Brain microvascular endothelial cell (primary cell): Measurements from ENCODE around the gene ZCCHC24.
"Not testable (repeated sequence)": the region's sequence is repeated elsewhere in the genome, so short reads cannot be mapped to it uniquely, and the experiment has no call there.

Source experiments
- DNase-seq: peaks from one replicate; pipeline ENCODE4 v3.0.0-alpha.2; 2020
- H3K27ac ChIP-seq: fragments of 250-450 bp; sonication (Bioruptor Pico); 2 replicates; pipeline ENCODE4 v1.5.1; 2020; ENCODE audit warnings: mild to moderate bottlenecking, moderate library complexity
- H3K27me3 ChIP-seq: fragments of 250-450 bp; sonication (Bioruptor Pico); replicated peaks from 2 replicates; pipeline ENCODE4 v1.5.1; 2020; ENCODE audit warnings: mild to moderate bottlenecking
- H3K36me3 ChIP-seq: fragments of 250-450 bp; sonication (Bioruptor Pico); replicated peaks from 2 replicates; pipeline ENCODE4 v1.5.1; 2020; ENCODE audit warnings: mild to moderate bottlenecking
- H3K4me3 ChIP-seq: 2 replicates; pipeline ENCODE4 v1.5.1; 2011; ENCODE audit warnings: low read depth, mild to moderate bottlenecking, control low read depth, low read length, moderate library complexity
- CTCF ChIP-seq: IDR thresholded peaks from 2 replicates; pipeline ENCODE4 v1.5.1; 2011; ENCODE audit warnings: low read depth, mild to moderate bottlenecking, moderate library complexity, low read length, control low read depth, inconsistent platforms; ENCODE audit errors: missing control alignments
- in situ Hi-C: cut with HindIII; loops from 2 replicates; pipeline ENCODE4 v1.10.0; 2017; ENCODE audit warnings: low sequenced_read_pairs, low pct_ligation_motif_present

ZCCHC24 gene

GRCh38 chr10:79344502-79345195, 100.8 kb downstream of the ZCCHC24 start:
- Histone ChIP-seq H3K4me3 (no peak overlapping the region), H3K27ac (no peak overlapping the region), H3K36me3 (peaks cover 7% of the 10 kb centered on the region), H3K27me3 (no peaks in the 10 kb centered on the region)
- DNase-seq: no peak
- in situ Hi-C loops: no loop called here
- TF ChIP-seq CTCF: no peak

GRCh38 chr10:79342811-79343561, 102.4 kb downstream of the ZCCHC24 start:
- no peak for DNase-seq
- in situ Hi-C loops: no loop called here
- Histone ChIP-seq H3K4me3 (no peak overlapping the region), H3K36me3 (no peaks in the 10 kb centered on the region), H3K27me3 (no peaks in the 10 kb centered on the region), H3K27ac (no peak overlapping the region)
- TF ChIP-seq CTCF: no peak

GRCh38 chr10:79342295-79342761, 103.1 kb downstream of the ZCCHC24 start:
- DNase-seq: no peak
- no peaks in the 10 kb centered on the region for H3K36me3 ChIP-seq
- no peaks in the 10 kb centered on the region for H3K27me3 ChIP-seq
- no peak overlapping the region for H3K4me3 ChIP-seq
- in situ Hi-C loops: no loop called here
- no peak for TF ChIP-seq CTCF
- H3K27ac ChIP-seq: no peak overlapping the region

- no peak overlapping the region for H3K4me3 ChIP-seq
- no peaks in the 10 kb centered on the region for H3K27me3 ChIP-seq
- DNase-seq: no peak
- H3K27ac ChIP-seq: no peak overlapping the region
- in situ Hi-C loops: no loop called here
- no peak for TF ChIP-seq CTCF
- no peaks in the 10 kb centered on the region for H3K36me3 ChIP-seq
Measured at GRCh38 chr10:79340646-79341244, 104.7 kb downstream of the ZCCHC24 start.

- no peak overlapping the region for H3K27ac ChIP-seq
- DNase-seq: no peak
- TF ChIP-seq CTCF: no peak
- H3K4me3 ChIP-seq: no peak overlapping the region
- H3K36me3 ChIP-seq: no peaks in the 10 kb centered on the region
- in situ Hi-C loops: no loop called here
- H3K27me3 ChIP-seq: no peaks in the 10 kb centered on the region
Measured at GRCh38 chr10:79339266-79339665, 106.2 kb downstream of the ZCCHC24 start.

GRCh38 chr10:79337783-79338469, 107.5 kb downstream of the ZCCHC24 start:
- H3K27me3 ChIP-seq, DNase-seq, H3K27ac ChIP-seq, H3K4me3 ChIP-seq, H3K36me3 ChIP-seq, in situ Hi-C loops: not testable (repeated sequence)
